Peyer's patch (tissue), 4 donors: ENCODE measurements around the gene ZW10.

ENCODE experiments used
- POLR2A ChIP-seq, 2 donors: fragments of 450-650 bp; IDR thresholded peaks; one replicate each; pipeline ENCODE4 v1.5.1; 2017; ENCODE audit warnings: antibody characterized with exemption in 2 of 2, mild to moderate bottlenecking in 2 of 2, moderate library complexity in 2 of 2
- TF ChIP-seq, protein P1 (sequence below), 6 experiments: fragments of 450-650 bp in 4 of 6; fragments of 200-600 bp in 2 of 6; sonication (generic) in 1 of 6; IDR thresholded peaks; one replicate each; pipeline ENCODE4 v1.5.1; 2017 to 2019; ENCODE audit warnings: antibody characterized with exemption in 6 of 6, mild to moderate bottlenecking in 3 of 6, moderate library complexity in 1 of 6

DNA sequence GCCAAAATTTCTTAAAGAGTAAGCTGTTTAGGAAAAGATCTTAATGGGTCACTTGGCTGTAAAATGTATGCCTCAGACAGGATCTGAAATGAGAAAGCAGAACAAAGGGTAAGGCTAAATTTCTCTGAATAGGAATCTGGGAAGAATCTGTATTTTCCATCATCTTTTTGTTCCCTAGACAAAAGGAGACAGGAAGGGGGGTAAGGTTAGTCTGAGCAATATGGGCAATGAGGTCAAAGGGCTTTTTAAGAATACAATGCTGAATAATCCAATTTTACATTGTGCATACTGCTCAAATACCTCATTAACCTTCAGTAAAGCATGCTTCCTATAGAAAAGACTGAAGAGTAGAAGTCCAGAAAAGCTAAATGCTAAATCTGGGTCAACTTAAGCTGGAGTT, 40.7 kb upstream of the ZW10 start:
- TF ChIP-seq, protein P1, sequence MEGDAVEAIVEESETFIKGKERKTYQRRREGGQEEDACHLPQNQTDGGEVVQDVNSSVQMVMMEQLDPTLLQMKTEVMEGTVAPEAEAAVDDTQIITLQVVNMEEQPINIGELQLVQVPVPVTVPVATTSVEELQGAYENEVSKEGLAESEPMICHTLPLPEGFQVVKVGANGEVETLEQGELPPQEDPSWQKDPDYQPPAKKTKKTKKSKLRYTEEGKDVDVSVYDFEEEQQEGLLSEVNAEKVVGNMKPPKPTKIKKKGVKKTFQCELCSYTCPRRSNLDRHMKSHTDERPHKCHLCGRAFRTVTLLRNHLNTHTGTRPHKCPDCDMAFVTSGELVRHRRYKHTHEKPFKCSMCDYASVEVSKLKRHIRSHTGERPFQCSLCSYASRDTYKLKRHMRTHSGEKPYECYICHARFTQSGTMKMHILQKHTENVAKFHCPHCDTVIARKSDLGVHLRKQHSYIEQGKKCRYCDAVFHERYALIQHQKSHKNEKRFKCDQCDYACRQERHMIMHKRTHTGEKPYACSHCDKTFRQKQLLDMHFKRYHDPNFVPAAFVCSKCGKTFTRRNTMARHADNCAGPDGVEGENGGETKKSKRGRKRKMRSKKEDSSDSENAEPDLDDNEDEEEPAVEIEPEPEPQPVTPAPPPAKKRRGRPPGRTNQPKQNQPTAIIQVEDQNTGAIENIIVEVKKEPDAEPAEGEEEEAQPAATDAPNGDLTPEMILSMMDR (IDR thresholded peaks at IDR 0.05) = no peak
- no peak for TF ChIP-seq POLR2A (IDR thresholded peaks at IDR 0.05)
